Limb (tissue), 2 donors: ENCODE results near the gene NELFA.
"Not testable (repeated sequence)": the region's sequence is repeated elsewhere in the genome, so short reads cannot be mapped to it uniquely, and the experiment has no call there.

ENCODE experiments used
- DNase-seq, 2 donors: peaks; one replicate each; pipeline ENCODE4 v3.0.0-alpha.2; 2016; ENCODE audit errors: extremely low spot score in 2 of 2

The NELFA gene

GRCh38 chr4:1993718-1994516 is 14.9 kb downstream of the NELFA start:
- not testable (repeated sequence) for DNase-seq

DNA sequence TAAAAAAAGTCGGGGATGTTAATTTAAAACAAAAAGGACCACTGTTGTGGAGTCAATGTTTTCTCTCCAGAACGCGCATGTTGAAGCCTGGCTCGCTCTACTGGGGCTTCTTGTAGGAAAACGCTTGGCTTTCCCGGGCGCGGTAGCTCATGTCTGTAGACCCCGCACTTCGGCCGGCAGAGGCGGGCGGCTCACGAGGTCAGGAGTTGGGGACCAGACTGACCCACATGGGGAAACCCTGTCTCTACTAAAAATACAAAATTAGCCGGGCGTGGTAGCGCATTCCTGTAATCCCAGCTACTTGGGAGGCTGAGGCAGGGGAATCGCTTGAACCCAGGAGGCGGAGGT is 15.6 kb downstream of the NELFA start:
- DNase-seq, result no peak

- peak in 1 of 2 donors; percentile 22 for DNase-seq
These were observed 16.2 kb downstream of the NELFA start for GRCh38 chr4:1992468-1993168.

DNA sequence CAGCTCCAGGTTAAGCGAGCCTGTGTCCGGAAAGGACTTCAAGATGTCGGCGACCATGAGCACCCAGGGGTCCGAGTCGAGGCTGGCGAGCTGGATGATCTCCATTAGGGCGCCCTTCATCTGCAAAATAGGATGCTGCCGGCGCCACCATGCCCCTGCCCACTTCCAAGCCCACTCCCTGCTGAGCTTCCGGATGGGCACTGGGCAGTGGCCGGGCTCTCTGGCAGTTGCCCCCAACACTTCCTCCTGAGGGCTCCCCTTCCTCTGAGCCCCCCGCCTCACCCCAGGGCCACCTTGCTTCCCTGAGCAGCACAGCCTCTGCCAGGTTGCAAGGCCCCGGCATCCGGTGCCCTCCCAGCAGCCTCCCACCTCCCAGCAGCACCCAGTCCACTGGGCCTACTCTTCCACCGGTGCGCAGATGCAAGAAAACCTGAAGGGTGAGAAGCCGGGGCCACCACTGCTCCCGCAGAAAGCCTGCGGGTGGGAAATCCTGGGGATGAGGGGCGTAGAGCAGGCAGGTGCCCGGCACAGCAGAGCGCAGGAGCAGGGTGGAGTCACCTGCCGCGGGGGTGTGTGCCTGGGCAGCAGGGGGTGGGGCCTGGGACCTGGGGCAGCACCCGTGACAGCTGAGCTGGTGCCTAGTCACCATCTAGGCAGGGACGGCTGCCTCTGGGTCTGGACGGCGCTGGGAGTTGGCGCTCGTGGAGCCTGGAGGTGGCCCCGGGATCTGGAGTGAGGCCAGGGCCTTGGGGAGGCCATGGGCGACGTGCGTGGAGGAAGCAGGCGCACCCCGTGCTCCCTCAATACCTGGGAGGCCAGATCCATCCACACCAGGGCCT is 17.0 kb downstream of the NELFA start:
- no peak for DNase-seq

- DNase-seq, result no peak
These were observed 17.7 kb downstream of the NELFA start for GRCh38 chr4:1991087-1991486.

- DNase-seq, result no peak
These were observed 18.1 kb downstream of the NELFA start for GRCh38 chr4:1990676-1991075.

DNA sequence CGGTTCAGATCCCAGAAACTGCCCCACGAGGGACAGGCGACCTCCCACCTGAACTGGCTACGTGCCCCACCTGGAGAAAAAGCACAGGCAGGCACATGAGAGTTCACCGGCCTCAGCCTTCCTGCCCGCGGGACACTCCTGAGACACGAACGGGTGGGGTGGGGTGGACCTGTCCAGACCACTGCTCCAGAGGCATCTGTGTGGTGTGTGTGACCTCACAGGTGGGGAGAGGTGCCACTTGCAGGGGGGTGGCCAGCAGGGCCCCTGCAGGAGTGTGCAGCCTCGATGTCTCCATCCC is 18.5 kb downstream of the NELFA start:
- DNase-seq, result no peak

- no peak for DNase-seq
These were observed 19.0 kb downstream of the NELFA start for GRCh38 chr4:1989533-1990347.

DNA sequence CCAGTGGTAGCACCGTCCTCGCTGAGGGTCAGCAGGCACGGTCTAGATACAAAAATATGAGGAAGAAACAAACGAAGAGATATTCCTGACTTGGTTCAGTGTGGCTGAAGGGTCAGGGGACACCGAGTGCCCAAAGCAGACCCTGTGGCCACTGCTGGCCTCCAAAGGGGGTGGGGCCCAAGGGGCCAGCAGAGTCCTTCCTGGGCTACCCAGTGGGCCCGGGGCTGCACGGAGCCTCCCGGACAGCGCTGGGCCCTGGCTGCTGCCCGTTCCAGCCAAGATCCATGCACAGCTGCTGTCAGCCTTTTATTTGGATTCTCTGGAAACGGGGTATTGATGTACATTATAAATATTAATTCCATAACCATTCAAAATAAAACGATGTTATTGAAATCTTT is 20.4 kb downstream of the NELFA start:
- no peak for DNase-seq

DNA sequence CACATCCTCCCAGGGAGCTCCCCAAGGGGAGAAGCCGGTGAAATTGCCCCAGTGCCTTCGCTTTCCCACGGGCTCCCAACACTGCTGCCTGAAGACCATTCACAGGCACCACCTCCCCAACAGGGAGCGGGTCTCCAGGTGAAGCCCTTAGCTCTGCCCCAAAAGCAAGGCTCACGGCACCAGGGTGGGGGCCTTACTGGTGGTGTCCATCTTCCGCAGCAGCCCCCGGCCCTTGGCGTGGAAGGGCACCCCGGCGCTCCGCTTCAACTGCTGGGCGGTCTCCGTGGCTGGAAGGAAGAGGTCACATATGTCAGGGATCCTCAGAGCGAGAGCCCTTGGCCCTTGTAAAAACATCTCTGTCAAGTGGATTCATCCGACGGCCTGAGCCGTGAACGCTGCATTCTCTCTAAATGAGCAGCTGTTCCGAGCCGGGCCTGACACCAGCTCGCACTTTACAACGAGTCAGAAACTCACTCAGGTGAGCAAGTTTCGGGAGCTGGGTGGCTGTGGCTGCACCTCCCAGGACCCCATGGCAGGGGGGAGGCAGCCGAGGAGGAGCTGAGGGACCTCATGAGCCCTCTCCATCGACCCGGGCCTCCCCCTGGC is 20.9 kb downstream of the NELFA start:
- no peak for DNase-seq

DNA sequence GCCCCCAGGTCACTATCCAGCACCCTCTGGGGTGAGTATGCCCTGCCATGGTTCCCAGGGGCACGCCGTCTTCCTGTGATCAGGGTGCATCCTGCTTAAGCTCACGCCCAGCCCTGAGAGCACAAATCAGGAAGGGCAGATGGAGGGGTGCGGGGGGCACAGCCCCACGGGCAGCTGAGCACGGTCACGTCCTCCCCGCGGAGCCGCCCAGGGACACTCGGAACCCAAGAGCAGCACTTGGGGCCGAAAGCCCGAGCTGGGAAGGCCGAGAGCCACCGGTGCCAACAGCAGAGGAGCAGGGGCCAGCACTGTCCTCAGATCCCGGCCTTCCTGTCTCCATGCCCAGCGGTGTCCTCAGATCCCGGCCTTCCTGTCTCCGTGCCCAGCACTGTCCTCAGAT is 21.5 kb downstream of the NELFA start:
- DNase-seq, result no peak

- no peak for DNase-seq
These were observed 22.1 kb downstream of the NELFA start for GRCh38 chr4:1986578-1987210.

GRCh38 chr4:1985780-1986577 is 22.8 kb downstream of the NELFA start:
- DNase-seq, result no peak

DNA sequence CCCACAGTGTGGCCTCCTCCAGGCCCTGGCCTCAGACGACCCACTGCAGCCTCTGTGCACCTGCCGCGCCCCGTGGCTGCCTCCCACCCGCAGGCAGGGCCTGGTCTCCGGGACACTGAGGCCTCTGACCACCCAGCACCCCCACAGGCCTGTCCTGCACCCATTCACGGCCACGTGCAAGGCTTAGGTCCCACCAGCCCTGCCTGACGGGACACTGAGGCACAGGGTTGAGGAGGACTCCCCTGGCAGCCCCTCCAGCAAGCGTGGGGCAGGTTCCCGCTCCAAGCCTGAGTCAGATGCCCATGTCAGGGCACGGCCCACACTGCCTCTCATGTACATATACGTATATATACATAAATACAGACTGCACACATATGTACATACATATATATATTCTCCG is 23.5 kb downstream of the NELFA start:
- no peak for DNase-seq

DNA sequence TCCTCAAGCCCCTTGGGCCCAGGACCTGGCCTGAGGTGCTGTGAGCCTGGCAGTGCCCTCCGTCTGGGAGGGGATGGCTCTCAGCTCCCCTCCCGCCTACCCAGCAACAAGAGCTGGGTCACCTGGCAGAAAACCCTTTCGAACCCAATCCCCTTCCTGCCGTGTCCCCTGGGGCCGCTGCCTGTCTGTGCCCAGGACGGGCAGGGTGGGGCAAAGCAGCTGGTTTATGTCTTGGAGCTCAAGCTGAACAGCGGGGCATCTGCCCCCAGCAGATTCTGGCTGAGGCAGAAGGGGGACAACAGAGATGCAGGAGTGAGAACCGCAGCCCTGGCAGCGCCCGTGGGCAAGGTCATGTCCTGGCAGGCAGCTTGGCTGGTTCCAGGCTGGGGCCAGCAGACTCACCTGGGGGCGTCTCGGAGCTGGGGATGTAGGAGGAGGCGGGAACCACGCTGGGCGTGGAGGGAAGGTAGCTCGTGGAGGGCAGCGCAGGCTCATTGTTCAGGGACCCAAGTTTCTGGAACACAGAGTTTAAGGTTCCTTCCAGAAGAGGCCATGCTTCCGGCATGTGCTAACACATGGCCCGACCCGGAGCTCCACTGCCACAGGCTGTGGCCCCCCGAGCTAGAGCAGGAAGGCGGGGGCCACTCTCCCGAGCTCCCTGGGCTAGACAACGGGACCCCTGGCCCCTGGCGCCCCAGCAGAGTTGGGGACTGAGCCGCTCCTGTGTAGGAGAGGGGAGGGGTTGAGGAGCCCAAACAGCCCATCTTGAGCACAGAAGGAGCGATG is 24.2 kb downstream of the NELFA start:
- no peak for DNase-seq

GRCh38 chr4:1983846-1984405 is 24.8 kb downstream of the NELFA start:
- no peak for DNase-seq

DNA sequence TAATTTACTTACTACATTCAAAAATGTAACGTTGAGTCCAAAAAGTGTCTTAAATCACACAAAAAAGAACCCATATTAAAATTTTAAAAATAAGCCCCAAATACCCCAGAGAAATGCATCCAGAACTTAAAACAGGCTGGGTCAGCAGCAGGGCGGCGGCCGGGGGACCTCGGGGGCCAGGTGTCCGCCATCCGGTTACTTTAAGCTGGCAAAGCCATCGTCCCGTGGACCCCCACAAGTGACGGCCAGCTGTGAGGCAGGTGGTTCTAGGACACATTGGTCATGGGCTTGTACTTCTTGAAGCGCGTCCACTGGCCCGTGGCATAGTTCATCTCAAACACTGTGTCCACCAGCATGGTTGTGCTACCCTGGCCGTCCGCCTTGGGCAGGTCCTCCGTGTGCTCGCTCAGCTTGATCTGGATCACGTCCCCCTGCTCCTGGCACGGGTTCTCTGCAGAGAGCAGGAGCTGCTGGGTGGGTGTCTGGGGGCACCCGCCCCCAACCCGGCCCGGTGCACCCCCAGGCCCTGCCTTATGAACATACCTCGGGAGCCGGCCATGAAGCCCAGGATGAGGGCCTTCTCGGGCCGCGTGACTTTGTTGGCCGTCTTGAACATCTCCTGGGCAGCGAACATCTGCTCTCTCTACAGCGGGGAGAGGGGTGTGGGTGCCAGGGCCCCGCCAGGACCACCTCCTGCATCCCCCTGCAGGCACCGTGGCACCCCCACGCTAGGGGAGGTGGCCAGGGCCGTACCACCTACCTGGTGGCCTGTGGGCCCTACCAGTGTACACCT is 25.5 kb downstream of the NELFA start:
- no peak for DNase-seq
